HG02870 (cell line): ENCODE measurements around the gene DYRK1A.

Source experiments
- ATAC-seq: cut with Tn5 transposase; IDR thresholded peaks from one replicate; pipeline ENCODE4 v1.9.1; 2021; ENCODE audit warnings: mild to moderate bottlenecking, moderate library complexity; ENCODE audit not compliant: unreplicated experiment

The DYRK1A gene

GRCh38 chr21:37384416-37384815, 17.8 kb downstream of the DYRK1A start:
- no peak for ATAC-seq

GRCh38 chr21:37385179-37385765, 18.7 kb downstream of the DYRK1A start:
- no peak for ATAC-seq

- no peak for ATAC-seq
Measured at GRCh38 chr21:37386151-37386550, 19.6 kb downstream of the DYRK1A start.

GRCh38 chr21:37389456-37389855, 22.9 kb downstream of the DYRK1A start:
- ATAC-seq: no peak

GRCh38 chr21:37391666-37392065, 25.1 kb downstream of the DYRK1A start:
- no peak for ATAC-seq

GRCh38 chr21:37392441-37392840, 25.9 kb downstream of the DYRK1A start:
- no peak for ATAC-seq

- no peak for ATAC-seq
Measured at GRCh38 chr21:37393030-37393429, 26.5 kb downstream of the DYRK1A start.

GRCh38 chr21:37393786-37394185, 27.2 kb downstream of the DYRK1A start:
- ATAC-seq: no peak

- no peak for ATAC-seq
Measured at GRCh38 chr21:37395961-37396360, 29.4 kb downstream of the DYRK1A start.

GRCh38 chr21:37396855-37397254, 30.3 kb downstream of the DYRK1A start:
- ATAC-seq: no peak

- no peak for ATAC-seq
Measured at GRCh38 chr21:37398697-37399096, 32.1 kb downstream of the DYRK1A start.

- no peak for ATAC-seq
Measured at GRCh38 chr21:37402251-37402867, 35.8 kb downstream of the DYRK1A start.

GRCh38 chr21:37405629-37406028, 39.1 kb downstream of the DYRK1A start:
- ATAC-seq: no peak

GRCh38 chr21:37407719-37408420, 41.3 kb downstream of the DYRK1A start:
- ATAC-seq: peak; percentile 53

GRCh38 chr21:37408464-37409193, 42.1 kb downstream of the DYRK1A start:
- ATAC-seq: no peak

GRCh38 chr21:37410639-37411038, 44.1 kb downstream of the DYRK1A start:
- ATAC-seq: no peak

GRCh38 chr21:37412603-37413360, 46.2 kb downstream of the DYRK1A start:
- ATAC-seq: no peak

- ATAC-seq: no peak
Measured at GRCh38 chr21:37413553-37414291, 47.1 kb downstream of the DYRK1A start.

GRCh38 chr21:37414292-37415253, 48.0 kb downstream of the DYRK1A start:
- ATAC-seq: no peak
